Mesothelial cell of epicardium (in vitro differentiated cells): Measurements from ENCODE around the gene CYTH2. TPM values are rescaled to one million over a fixed set of nuclear protein-coding genes. Genes with fewer than 3 reads are reported as not detected.

ENCODE experiments used
- DNase-seq, 2 experiments: peaks; one replicate each; pipeline ENCODE4 v3.0.0; 2021; ENCODE audit warnings: low spot score in 2 of 2; ENCODE audit not compliant: unreplicated experiment in 2 of 2
- H3K27ac Mint-ChIP-seq: 2 replicates; pipeline ENCODE4 v1.8.0; 2021; ENCODE audit warnings: mixed read lengths
- H3K27me3 Mint-ChIP-seq: 2 replicates; pipeline ENCODE4 v1.8.0; 2021; ENCODE audit warnings: low read depth, mixed read lengths
- H3K36me3 Mint-ChIP-seq: 2 replicates; pipeline ENCODE4 v1.8.0; 2021; ENCODE audit warnings: mixed read lengths
- H3K4me1 Mint-ChIP-seq: 2 replicates; pipeline ENCODE4 v1.8.0; 2021; ENCODE audit warnings: mixed read lengths
- H3K4me3 Mint-ChIP-seq: 2 replicates; pipeline ENCODE4 v1.8.0; 2021; ENCODE audit warnings: mild to moderate bottlenecking, moderate library complexity, mixed read lengths
- H3K9me3 Mint-ChIP-seq: 2 replicates; pipeline ENCODE4 v1.8.0; 2021; ENCODE audit warnings: mixed read lengths
- CTCF ChIP-seq: fragments of 200-600 bp; sonication (generic); IDR thresholded peaks from one replicate; pipeline ENCODE4 v1.5.0; 2021; ENCODE audit warnings: antibody characterized with exemption; ENCODE audit not compliant: unreplicated experiment
- total RNA-seq: library from RNA; stranded (reverse); gene quantifications from 3 replicates; pipeline ENCODE4 v1.2.1, GENCODE V29; 2021

CYTH2 gene
- total RNA-seq, 1 donor from 2014 or later: 190 TPM

- no peak for TF ChIP-seq CTCF
- no peaks in the 10 kb centered on the region for H3K9me3 Mint-ChIP-seq
- no peaks in the 10 kb centered on the region for H3K36me3 Mint-ChIP-seq
- DNase-seq: no peak
- peaks cover 7% of the 10 kb centered on the region for H3K27me3 Mint-ChIP-seq
- H3K4me1 Mint-ChIP-seq: peaks cover 37% of the 10 kb centered on the region
- H3K27ac Mint-ChIP-seq: peak overlapping the region; percentile 86
- H3K4me3 Mint-ChIP-seq: peak overlapping the region; percentile 75
Measured at GRCh38 chr19:48495396-48495795, 26.2 kb downstream of the CYTH2 start.

- Mint-ChIP-seq H3K4me1 (peaks cover 33% of the 10 kb centered on the region), H3K27me3 (peaks cover 3% of the 10 kb centered on the region), H3K27ac (no peak overlapping the region), H3K9me3 (no peaks in the 10 kb centered on the region), H3K36me3 (no peaks in the 10 kb centered on the region), H3K4me3 (no peak overlapping the region)
- TF ChIP-seq CTCF: no peak
- no peak for DNase-seq
Measured at GRCh38 chr19:48496959-48497727, 28.0 kb downstream of the CYTH2 start.

GRCh38 chr19:48497728-48498594 lies 28.8 kb downstream of the CYTH2 start:
- H3K27ac Mint-ChIP-seq: no peak overlapping the region
- no peak overlapping the region for H3K4me3 Mint-ChIP-seq
- no peaks in the 10 kb centered on the region for H3K9me3 Mint-ChIP-seq
- no peaks in the 10 kb centered on the region for H3K36me3 Mint-ChIP-seq
- H3K4me1 Mint-ChIP-seq: peaks cover 32% of the 10 kb centered on the region
- no peak for TF ChIP-seq CTCF
- DNase-seq: no peak
- no peaks in the 10 kb centered on the region for H3K27me3 Mint-ChIP-seq

- no peak for TF ChIP-seq CTCF
- no peaks in the 10 kb centered on the region for H3K27me3 Mint-ChIP-seq
- no peak overlapping the region for H3K4me3 Mint-ChIP-seq
- H3K27ac Mint-ChIP-seq: no peak overlapping the region
- no peaks in the 10 kb centered on the region for H3K36me3 Mint-ChIP-seq
- no peak for DNase-seq
- H3K4me1 Mint-ChIP-seq: peaks cover 35% of the 10 kb centered on the region
- no peaks in the 10 kb centered on the region for H3K9me3 Mint-ChIP-seq
Measured at GRCh38 chr19:48498595-48499311, 29.6 kb downstream of the CYTH2 start.

- Mint-ChIP-seq H3K27ac (peak overlapping the region; percentile 16), H3K36me3 (no peaks in the 10 kb centered on the region), H3K4me3 (peak overlapping the region; percentile 53), H3K4me1 (peaks cover 31% of the 10 kb centered on the region), H3K9me3 (no peaks in the 10 kb centered on the region), H3K27me3 (no peaks in the 10 kb centered on the region)
- TF ChIP-seq CTCF: no peak
- DNase-seq: no peak
Measured at GRCh38 chr19:48499316-48500090, 30.3 kb downstream of the CYTH2 start.
